Measurements from ENCODE around the gene CYBA.
"Not testable (repeated sequence)": the region's sequence is repeated elsewhere in the genome, so short reads cannot be mapped to it uniquely, and the experiment has no call there.

The CYBA gene

GRCh38 chr16:88613911-88614817, 36.7 kb downstream of the CYBA start:
- DNase-seq (ENCODE audit: low read depth in 1 of 2, low spot score in 1 of 2) = no peak
- in situ Hi-C loops (cut with HindIII; ENCODE audit: low pct_unique_long_range_greater_than_20kb, low sequenced_read_pairs) = no loop called here

GRCh38 chr16:88613293-88613692, 37.6 kb downstream of the CYBA start:
- in situ Hi-C loops (cut with HindIII; ENCODE audit: low pct_unique_long_range_greater_than_20kb, low sequenced_read_pairs) = no loop called here
- TF ChIP-seq JUND (IDR thresholded peaks at IDR 0.05; ENCODE audit: low read depth) = no peak
- DNase-seq (ENCODE audit: low read depth in 1 of 2, low spot score in 1 of 2) = no peak

More at GRCh38 chr16:88613911-88614817, 36.7 kb downstream of the CYBA start:
- TF ChIP-seq JUND (IDR thresholded peaks at IDR 0.05; ENCODE audit: low read depth) = no peak

GRCh38 chr16:88610909-88611812, 39.7 kb downstream of the CYBA start:
- TF ChIP-seq JUND (IDR thresholded peaks at IDR 0.05; ENCODE audit: low read depth) = no peak
- DNase-seq (ENCODE audit: low read depth in 1 of 2, low spot score in 1 of 2) = no peak
- in situ Hi-C loops (cut with HindIII; ENCODE audit: low pct_unique_long_range_greater_than_20kb, low sequenced_read_pairs) = no loop called here

- DNase-seq (ENCODE audit: low read depth in 1 of 2, low spot score in 1 of 2) = no peak
- in situ Hi-C loops (cut with HindIII; ENCODE audit: low pct_unique_long_range_greater_than_20kb, low sequenced_read_pairs) = no loop called here
- no peak for TF ChIP-seq JUND (IDR thresholded peaks at IDR 0.05; ENCODE audit: low read depth)
These were observed 40.8 kb downstream of the CYBA start for GRCh38 chr16:88610080-88610479.

- DNase-seq (ENCODE audit: low read depth in 1 of 2, low spot score in 1 of 2); in situ Hi-C loops (cut with HindIII; ENCODE audit: low pct_unique_long_range_greater_than_20kb, low sequenced_read_pairs): not testable (repeated sequence)
These were observed 41.4 kb downstream of the CYBA start for GRCh38 chr16:88609426-88609825.

- TF ChIP-seq JUND (IDR thresholded peaks at IDR 0.05; ENCODE audit: low read depth) = no peak
- in situ Hi-C loops (cut with HindIII; ENCODE audit: low pct_unique_long_range_greater_than_20kb, low sequenced_read_pairs) = no loop called here
- DNase-seq (ENCODE audit: low read depth in 1 of 2, low spot score in 1 of 2) = no peak
These were observed 42.8 kb downstream of the CYBA start for GRCh38 chr16:88608076-88608475.

GRCh38 chr16:88606148-88606757, 44.6 kb downstream of the CYBA start:
- no peak for DNase-seq (ENCODE audit: low read depth in 1 of 2, low spot score in 1 of 2)
- TF ChIP-seq JUND (IDR thresholded peaks at IDR 0.05; ENCODE audit: low read depth) = no peak

GRCh38 chr16:88605186-88606147, 45.4 kb downstream of the CYBA start:
- in situ Hi-C loops (cut with HindIII; ENCODE audit: low pct_unique_long_range_greater_than_20kb, low sequenced_read_pairs) = no loop called here
- no peak for DNase-seq (ENCODE audit: low read depth in 1 of 2, low spot score in 1 of 2)
- no peak for TF ChIP-seq JUND (IDR thresholded peaks at IDR 0.05; ENCODE audit: low read depth)

More at GRCh38 chr16:88606148-88606757, 44.6 kb downstream of the CYBA start:
- in situ Hi-C loops (cut with HindIII; ENCODE audit: low pct_unique_long_range_greater_than_20kb, low sequenced_read_pairs) = no loop called here

GRCh38 chr16:88602091-88602490, 48.8 kb downstream of the CYBA start:
- no peak for DNase-seq (ENCODE audit: low read depth in 1 of 2, low spot score in 1 of 2)
- no peak for TF ChIP-seq JUND (IDR thresholded peaks at IDR 0.05; ENCODE audit: low read depth)
- in situ Hi-C loops (cut with HindIII; ENCODE audit: low pct_unique_long_range_greater_than_20kb, low sequenced_read_pairs) = no loop called here

GRCh38 chr16:88601313-88602036, 49.4 kb downstream of the CYBA start:
- in situ Hi-C loops (cut with HindIII; ENCODE audit: low pct_unique_long_range_greater_than_20kb, low sequenced_read_pairs) = no loop called here
- TF ChIP-seq JUND (IDR thresholded peaks at IDR 0.05; ENCODE audit: low read depth) = no peak
- DNase-seq (ENCODE audit: low read depth in 1 of 2, low spot score in 1 of 2) = no peak

- in situ Hi-C loops (cut with HindIII; ENCODE audit: low pct_unique_long_range_greater_than_20kb, low sequenced_read_pairs) = no loop called here
- no peak for TF ChIP-seq JUND (IDR thresholded peaks at IDR 0.05; ENCODE audit: low read depth)
These were observed 50.3 kb downstream of the CYBA start for GRCh38 chr16:88600539-88600896.

More at GRCh38 chr16:88600539-88600896, 50.3 kb downstream of the CYBA start:
- DNase-seq (ENCODE audit: low read depth in 1 of 2, low spot score in 1 of 2) = no peak
